Panc1 (cell line): ENCODE results near the gene QARS1.

Experiments used
- POLR2AphosphoS5 ChIP-seq: IDR thresholded peaks from 2 replicates; pipeline ENCODE4 v1.6.1; 2012; ENCODE audit warnings: mild to moderate bottlenecking, low read depth, low read length, moderate library complexity
- TCF7L2 ChIP-seq: IDR thresholded peaks from 2 replicates; pipeline ENCODE4 v1.6.1; 2011; ENCODE audit warnings: mild to moderate bottlenecking, low read depth, low read length, inconsistent platforms
- TF ChIP-seq, protein P1 (sequence below): fragments of 450-650 bp; IDR thresholded peaks from 2 replicates; pipeline ENCODE4 v1.5.1; 2017; ENCODE audit warnings: mild to moderate bottlenecking

DNA sequence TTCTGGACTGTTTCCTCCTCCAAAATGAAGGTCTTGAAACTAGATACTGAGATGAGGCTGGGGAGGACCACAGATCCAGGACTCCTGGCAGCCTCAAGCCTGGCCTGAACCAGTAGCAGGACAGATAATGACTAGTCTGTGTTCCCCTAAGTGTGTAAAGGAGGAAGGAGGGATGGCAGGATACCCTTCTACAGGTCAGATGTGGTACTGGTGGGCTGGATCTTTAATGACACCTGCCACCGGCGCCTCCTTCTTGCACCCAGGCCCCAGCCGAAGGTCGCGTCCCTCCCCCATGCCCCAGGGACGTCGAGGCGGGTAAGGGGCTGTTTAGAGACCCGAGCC lies 15.5 kb upstream of the QARS1 start:
- no peak for TF ChIP-seq POLR2AphosphoS5
- TF ChIP-seq, protein P1, sequence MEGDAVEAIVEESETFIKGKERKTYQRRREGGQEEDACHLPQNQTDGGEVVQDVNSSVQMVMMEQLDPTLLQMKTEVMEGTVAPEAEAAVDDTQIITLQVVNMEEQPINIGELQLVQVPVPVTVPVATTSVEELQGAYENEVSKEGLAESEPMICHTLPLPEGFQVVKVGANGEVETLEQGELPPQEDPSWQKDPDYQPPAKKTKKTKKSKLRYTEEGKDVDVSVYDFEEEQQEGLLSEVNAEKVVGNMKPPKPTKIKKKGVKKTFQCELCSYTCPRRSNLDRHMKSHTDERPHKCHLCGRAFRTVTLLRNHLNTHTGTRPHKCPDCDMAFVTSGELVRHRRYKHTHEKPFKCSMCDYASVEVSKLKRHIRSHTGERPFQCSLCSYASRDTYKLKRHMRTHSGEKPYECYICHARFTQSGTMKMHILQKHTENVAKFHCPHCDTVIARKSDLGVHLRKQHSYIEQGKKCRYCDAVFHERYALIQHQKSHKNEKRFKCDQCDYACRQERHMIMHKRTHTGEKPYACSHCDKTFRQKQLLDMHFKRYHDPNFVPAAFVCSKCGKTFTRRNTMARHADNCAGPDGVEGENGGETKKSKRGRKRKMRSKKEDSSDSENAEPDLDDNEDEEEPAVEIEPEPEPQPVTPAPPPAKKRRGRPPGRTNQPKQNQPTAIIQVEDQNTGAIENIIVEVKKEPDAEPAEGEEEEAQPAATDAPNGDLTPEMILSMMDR, result no peak
- TF ChIP-seq TCF7L2, result no peak
